HepG2 (cell line): ENCODE results near the gene OAF. TPM values are rescaled to one million over a fixed set of nuclear protein-coding genes. Genes with fewer than 3 reads are reported as not detected.
A peak's percentile ranks its signal among the peaks of the same experiment; 100 is the strongest.

Source experiments
- DRAP1 ChIP-seq: IDR thresholded peaks from 2 replicates; pipeline ENCODE4 v1.6.1; 2016; ENCODE audit warnings: missing genetic modification reagents, missing compliant biosample characterization
- ELF4 ChIP-seq: sonication (generic); formaldehyde crosslinking; IDR thresholded peaks from 2 replicates; pipeline ENCODE4 v1.5.0; 2020; ENCODE audit warnings: missing genetic modification reagents, mild to moderate bottlenecking, moderate library complexity, borderline replicate concordance
- GRHL1 ChIP-seq: sonication (generic); formaldehyde crosslinking; conservative IDR thresholded peaks from 2 replicates; pipeline ENCODE4 v1.8.0; 2022; ENCODE audit warnings: missing genetic modification reagents
- HNF4G ChIP-seq, 2 experiments: sonication (generic) in 1 of 2; formaldehyde crosslinking in 1 of 2; IDR thresholded peaks; 2 replicates each; pipeline versions ENCODE4 v1.4.0 to v1.6.1; 2011 to 2020; ENCODE audit warnings: borderline replicate concordance in 2 of 2, low read depth in 2 of 2, mild to moderate bottlenecking in 2 of 2, low read length in 1 of 2, missing genetic modification reagents in 1 of 2, moderate library complexity in 1 of 2
- HNRNPK ChIP-seq: fragments of 200-400 bp; formaldehyde crosslinking; IDR thresholded peaks from 2 replicates; pipeline ENCODE4 v1.6.1; 2018; ENCODE audit warnings: low read length, low read depth, moderate library complexity, mild to moderate bottlenecking; ENCODE audit not compliant: poor library complexity, severe bottlenecking
- KDM6A ChIP-seq: IDR thresholded peaks from 2 replicates; pipeline ENCODE4 v1.6.1; 2016; ENCODE audit warnings: low read depth
- RBAK ChIP-seq: sonication (generic); formaldehyde crosslinking; IDR thresholded peaks from 2 replicates; pipeline ENCODE4 v1.5.1; 2020; ENCODE audit warnings: mild to moderate bottlenecking, missing genetic modification reagents
- RNF219 ChIP-seq: sonication (generic); formaldehyde crosslinking; IDR thresholded peaks from 2 replicates; pipeline ENCODE4 v1.5.0; 2020; ENCODE audit warnings: mild to moderate bottlenecking, missing genetic modification reagents
- TCF7L2 ChIP-seq: IDR thresholded peaks from 2 replicates; pipeline ENCODE4 v1.6.1; 2011; ENCODE audit warnings: mild to moderate bottlenecking, low read depth, low read length, moderate library complexity
- ZBTB40 ChIP-seq, 2 experiments: fragments of 450-650 bp in 1 of 2; sonication (generic) in 1 of 2; formaldehyde crosslinking in 1 of 2; IDR thresholded peaks; 2 replicates each; pipeline versions ENCODE4 v1.6.1 to v1.8.0; 2016 to 2022; ENCODE audit warnings: antibody characterized with exemption in 1 of 2, mild to moderate bottlenecking in 1 of 2, missing genetic modification reagents in 1 of 2
- ZC3H13 ChIP-seq: sonication (generic); formaldehyde crosslinking; IDR thresholded peaks from 2 replicates; pipeline ENCODE4 v1.8.1; 2023; ENCODE audit warnings: mild to moderate bottlenecking, missing genetic modification reagents, moderate library complexity
- ZNF83 ChIP-seq: sonication (generic); formaldehyde crosslinking; IDR thresholded peaks from 2 replicates; pipeline ENCODE4 v1.4.0; 2020; ENCODE audit warnings: missing genetic modification reagents, mild to moderate bottlenecking, borderline replicate concordance
- ZNF878 ChIP-seq: sonication (generic); formaldehyde crosslinking; IDR thresholded peaks from 2 replicates; pipeline ENCODE4 v1.8.1; 2023; ENCODE audit warnings: mild to moderate bottlenecking, missing genetic modification reagents, moderate library complexity
- polyA plus RNA-seq, 8 experiments: library from polyadenylated mRNA; depleted of rRNA in 3 of 8; stranded (reverse) in 7 of 8; unstranded in 1 of 8; fragments of >200 nt; fragmentation: Illumina TruSeq in 4 of 8; extraction: Trizol in 4 of 8; gene quantifications; 2 replicates each; pipeline versions ENCODE4 v1.2.1 to v1.2.3, GENCODE V29; 2011 to 2016; ENCODE audit warnings: low read depth in 4 of 8, missing spikeins in 1 of 8, mixed read lengths in 1 of 8; ENCODE audit not compliant: insufficient read depth in 1 of 8
- total RNA-seq, 5 experiments: library from RNA; depleted of rRNA; stranded (reverse); fragments of >200 nt; fragmentation: Illumina TruSeq; extraction: Trizol; gene quantifications; 2 replicates each; pipeline ENCODE4 v1.2.3, GENCODE V29; 2016; ENCODE audit warnings: low read depth in 1 of 5

Gene OAF
- total and polyA plus RNA-seq, 2 of the 13 experiments (the other 11 are each of a cell fraction or from before 2014, with no cell fraction given) = 63.7 to 94.6 TPM

- no peak for TF ChIP-seq ZBTB40 (IDR thresholded peaks at IDR 0.05)
- TF ChIP-seq ZBTB40 (CRISPR knock-in tag; IDR thresholded peaks at IDR 0.05) = peak; percentile 46; the same call in 1 of the 2 replicates
- no peak for TF ChIP-seq ELF4 (CRISPR knock-in tag)
- peak; percentile 53 for TF ChIP-seq HNRNPK
- TF ChIP-seq HNF4G (IDR thresholded peaks at IDR 0.05; ENCODE audit: borderline replicate concordance, low read depth, low read length) = peak; percentile 82
- TF ChIP-seq HNF4G (CRISPR knock-in tag; IDR thresholded peaks at IDR 0.05; ENCODE audit: borderline replicate concordance, low read depth) = peak; percentile 71
- TF ChIP-seq KDM6A (CRISPR knock-in tag) = peak; percentile 75; the same call in 1 of the 2 replicates
- TF ChIP-seq ZC3H13 (CRISPR knock-in tag) = 0 out of 2 replicates have a peak, but pooled peaks have one; percentile 22
- TF ChIP-seq TCF7L2 = no peak
- TF ChIP-seq ZNF83 (CRISPR knock-in tag) = no peak
- TF ChIP-seq DRAP1 (CRISPR knock-in tag) = peak; percentile 62; the same call in 1 of the 2 replicates
- TF ChIP-seq RBAK (CRISPR knock-in tag) = 0 out of 2 replicates have a peak, but pooled peaks have one; percentile 30
- TF ChIP-seq RNF219 (CRISPR knock-in tag) = no peak
- TF ChIP-seq GRHL1 (CRISPR knock-in tag) = no peak
- TF ChIP-seq ZNF878 (CRISPR knock-in tag) = peak; percentile 15; the same call in 1 of the 2 replicates
Observed at GRCh38 chr11:120184946-120185705, 25.7 kb upstream of the OAF start (continued).
